ENCODE results near the gene CNTFR. TPM values are rescaled to one million over a fixed set of nuclear protein-coding genes. Genes with fewer than 3 reads are reported as not detected.
"Not testable (repeated sequence)": the region's sequence is repeated elsewhere in the genome, so short reads cannot be mapped to it uniquely, and the experiment has no call there.

The CNTFR gene
- polyA plus RNA-seq, 1 donor (not counting 4 experiments of a cell fraction or from before 2014, with no cell fraction given) = 0.42 TPM

DNA sequence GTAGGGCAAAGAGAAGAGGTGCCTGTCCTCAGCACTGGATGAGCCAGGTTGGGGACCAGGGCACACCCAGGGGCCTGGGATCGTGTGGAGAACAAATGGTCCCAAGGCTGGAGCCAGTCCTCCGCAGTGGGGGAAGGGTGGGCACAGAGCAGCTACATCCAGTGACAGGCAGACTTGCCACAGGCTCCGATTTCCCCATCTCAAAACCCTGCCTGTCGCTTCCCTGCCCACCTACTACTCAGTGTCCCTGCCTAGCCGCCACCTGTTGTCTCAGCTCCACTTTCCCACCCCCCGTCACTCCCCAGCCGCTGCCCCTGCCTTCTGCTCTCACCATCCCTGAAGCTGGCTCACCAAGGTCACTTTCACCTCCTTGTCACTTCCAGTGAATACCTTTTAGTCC lies 52.8 kb downstream of the CNTFR start:
- Histone ChIP-seq H3K4me2 (ENCODE audit: control insufficient read depth, extremely low read depth, insufficient read depth, low read depth, low read length) (no peak overlapping the region), H3K36me3 (ENCODE audit: control insufficient read depth in 2 of 2, extremely low read depth in 1 of 2, insufficient read depth in 2 of 2, low read length in 2 of 2) (no peaks in the 10 kb centered on the region), H3K9me3 (ENCODE audit: control insufficient read depth, low read depth, low read length) (no peaks in the 10 kb centered on the region), H3K79me2 (ENCODE audit: control insufficient read depth, insufficient read depth, low read length) (no peaks in the 10 kb centered on the region), H3K27ac (ENCODE audit: control insufficient read depth, insufficient read depth, low read length) (no peak overlapping the region), H3K9ac (ENCODE audit: control insufficient read depth, extremely low read depth, insufficient read depth, low read length) (no peak overlapping the region), H2AFZ (ENCODE audit: control insufficient read depth, low read length) (no peak overlapping the region), H3K9me1 (ENCODE audit: control insufficient read depth, extremely low read depth, insufficient read depth, low read length) (no peaks in the 10 kb centered on the region), H3K4me3 (ENCODE audit: control insufficient read depth in 2 of 3, extremely low read depth in 1 of 3, insufficient read depth in 2 of 3, low read depth in 1 of 3, low read length in 3 of 3) (no peak overlapping the region), H3K4me1 (ENCODE audit: control insufficient read depth, extremely low read depth, insufficient read depth, low read length) (peaks cover 8% of the 10 kb centered on the region), H4K20me1 (ENCODE audit: control insufficient read depth, extremely low read depth, insufficient read depth, low read length) (no peaks in the 10 kb centered on the region), H3K27me3 (ENCODE audit: control insufficient read depth, extremely low read depth, insufficient read depth, low read length) (peaks cover 6% of the 10 kb centered on the region)
- dilution Hi-C loops (cut with MboI; ENCODE audit: extremely low pct_ligation_motif_present, low sequenced_read_pairs) = no loop called here
- DNase-seq (ENCODE audit: low read depth, low spot score) = no peak
- TF ChIP-seq EZH2 (IDR thresholded peaks at IDR 0.05; ENCODE audit: low read length) = no peak
- TF ChIP-seq, protein P1, sequence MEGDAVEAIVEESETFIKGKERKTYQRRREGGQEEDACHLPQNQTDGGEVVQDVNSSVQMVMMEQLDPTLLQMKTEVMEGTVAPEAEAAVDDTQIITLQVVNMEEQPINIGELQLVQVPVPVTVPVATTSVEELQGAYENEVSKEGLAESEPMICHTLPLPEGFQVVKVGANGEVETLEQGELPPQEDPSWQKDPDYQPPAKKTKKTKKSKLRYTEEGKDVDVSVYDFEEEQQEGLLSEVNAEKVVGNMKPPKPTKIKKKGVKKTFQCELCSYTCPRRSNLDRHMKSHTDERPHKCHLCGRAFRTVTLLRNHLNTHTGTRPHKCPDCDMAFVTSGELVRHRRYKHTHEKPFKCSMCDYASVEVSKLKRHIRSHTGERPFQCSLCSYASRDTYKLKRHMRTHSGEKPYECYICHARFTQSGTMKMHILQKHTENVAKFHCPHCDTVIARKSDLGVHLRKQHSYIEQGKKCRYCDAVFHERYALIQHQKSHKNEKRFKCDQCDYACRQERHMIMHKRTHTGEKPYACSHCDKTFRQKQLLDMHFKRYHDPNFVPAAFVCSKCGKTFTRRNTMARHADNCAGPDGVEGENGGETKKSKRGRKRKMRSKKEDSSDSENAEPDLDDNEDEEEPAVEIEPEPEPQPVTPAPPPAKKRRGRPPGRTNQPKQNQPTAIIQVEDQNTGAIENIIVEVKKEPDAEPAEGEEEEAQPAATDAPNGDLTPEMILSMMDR (optimal IDR thresholded peaks at IDR 0.05 in 1 of 3, IDR thresholded peaks at IDR 0.05 in 1 of 3, conservative IDR thresholded peaks at IDR 0.05 in 1 of 3; ENCODE audit: extremely low read depth in 1 of 3, insufficient read depth in 2 of 3, low read length in 3 of 3) = no peak
- FAIRE-seq = no peak

DNA sequence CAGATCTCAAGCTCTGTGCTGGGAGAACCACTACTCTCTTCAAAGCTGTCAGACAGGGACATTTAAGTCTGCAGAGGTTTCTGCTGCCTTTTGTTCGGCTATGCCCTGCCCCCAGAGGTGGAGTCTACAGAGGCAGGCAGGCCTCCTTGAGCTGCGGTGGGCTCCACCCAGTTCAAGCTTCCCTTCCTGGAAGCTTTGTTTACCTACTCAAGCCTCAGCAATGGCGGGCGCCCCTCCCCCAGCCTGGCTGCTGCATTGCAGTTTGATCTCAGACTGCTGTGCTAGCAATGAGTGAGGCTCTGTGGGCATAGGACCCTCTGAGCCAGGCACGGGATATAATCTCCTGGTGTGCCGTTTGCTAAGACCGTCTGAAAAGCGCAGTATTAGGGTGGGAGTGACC lies 57.5 kb downstream of the CNTFR start:
- H3K9me3 ChIP-seq (ENCODE audit: control insufficient read depth, low read depth, low read length); H2AFZ ChIP-seq (ENCODE audit: control insufficient read depth, low read length); H4K20me1 ChIP-seq (ENCODE audit: control insufficient read depth, extremely low read depth, insufficient read depth, low read length); dilution Hi-C loops (cut with MboI; ENCODE audit: extremely low pct_ligation_motif_present, low sequenced_read_pairs); H3K9me1 ChIP-seq (ENCODE audit: control insufficient read depth, extremely low read depth, insufficient read depth, low read length); DNase-seq (ENCODE audit: low read depth, low spot score); H3K79me2 ChIP-seq (ENCODE audit: control insufficient read depth, insufficient read depth, low read length); H3K27ac ChIP-seq (ENCODE audit: control insufficient read depth, insufficient read depth, low read length); H3K27me3 ChIP-seq (ENCODE audit: control insufficient read depth, extremely low read depth, insufficient read depth, low read length); FAIRE-seq; H3K4me1 ChIP-seq (ENCODE audit: control insufficient read depth, extremely low read depth, insufficient read depth, low read length); H3K4me2 ChIP-seq (ENCODE audit: control insufficient read depth, extremely low read depth, insufficient read depth, low read depth, low read length); H3K4me3 ChIP-seq (ENCODE audit: control insufficient read depth in 2 of 3, extremely low read depth in 1 of 3, insufficient read depth in 2 of 3, low read depth in 1 of 3, low read length in 3 of 3); H3K9ac ChIP-seq (ENCODE audit: control insufficient read depth, extremely low read depth, insufficient read depth, low read length); H3K36me3 ChIP-seq (ENCODE audit: control insufficient read depth in 2 of 2, extremely low read depth in 1 of 2, insufficient read depth in 2 of 2, low read length in 2 of 2): not testable (repeated sequence)

DNA sequence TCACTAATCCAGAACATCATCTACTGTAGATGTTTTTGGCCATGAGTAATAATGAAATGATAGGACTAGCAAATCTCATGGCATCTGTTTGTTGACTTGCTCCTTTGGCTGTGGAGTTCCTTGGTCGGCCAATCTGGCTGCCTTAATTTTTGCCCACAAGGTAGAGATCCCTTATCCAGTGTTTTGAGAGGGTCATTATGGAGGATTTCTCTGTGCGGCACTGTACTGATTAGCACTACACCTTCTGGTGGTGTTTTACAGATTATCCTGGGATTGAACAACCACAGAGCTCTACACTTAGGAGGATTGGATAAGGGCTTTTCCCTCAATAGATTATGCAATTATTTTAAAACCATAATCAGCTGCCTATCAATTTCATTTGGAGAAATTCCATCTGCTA lies 63.5 kb downstream of the CNTFR start:
- no peak overlapping the region for H3K4me2 ChIP-seq (ENCODE audit: control insufficient read depth, extremely low read depth, insufficient read depth, low read depth, low read length)
- H3K79me2 ChIP-seq (ENCODE audit: control insufficient read depth, insufficient read depth, low read length) = no peaks in the 10 kb centered on the region
- no peaks in the 10 kb centered on the region for H3K9me1 ChIP-seq (ENCODE audit: control insufficient read depth, extremely low read depth, insufficient read depth, low read length)
- no peak overlapping the region for H2AFZ ChIP-seq (ENCODE audit: control insufficient read depth, low read length)
- peaks cover 5% of the 10 kb centered on the region for H3K4me1 ChIP-seq (ENCODE audit: control insufficient read depth, extremely low read depth, insufficient read depth, low read length)
- DNase-seq (ENCODE audit: low read depth, low spot score) (no peak), FAIRE-seq (no peak)
- H3K27me3 ChIP-seq (ENCODE audit: control insufficient read depth, extremely low read depth, insufficient read depth, low read length) = peaks cover 8% of the 10 kb centered on the region
- H3K9ac ChIP-seq (ENCODE audit: control insufficient read depth, extremely low read depth, insufficient read depth, low read length) = no peak overlapping the region
- no peak overlapping the region for H3K4me3 ChIP-seq (ENCODE audit: control insufficient read depth in 2 of 3, extremely low read depth in 1 of 3, insufficient read depth in 2 of 3, low read depth in 1 of 3, low read length in 3 of 3)
- H4K20me1 ChIP-seq (ENCODE audit: control insufficient read depth, extremely low read depth, insufficient read depth, low read length) = no peaks in the 10 kb centered on the region
- no peaks in the 10 kb centered on the region for H3K36me3 ChIP-seq (ENCODE audit: control insufficient read depth in 2 of 2, extremely low read depth in 1 of 2, insufficient read depth in 2 of 2, low read length in 2 of 2)
- no peak overlapping the region for H3K27ac ChIP-seq (ENCODE audit: control insufficient read depth, insufficient read depth, low read length)
- dilution Hi-C loops (cut with MboI; ENCODE audit: extremely low pct_ligation_motif_present, low sequenced_read_pairs) = no loop called here
- no peaks in the 10 kb centered on the region for H3K9me3 ChIP-seq (ENCODE audit: control insufficient read depth, low read depth, low read length)
- TF ChIP-seq EZH2 (IDR thresholded peaks at IDR 0.05; ENCODE audit: low read length) = no peak
- TF ChIP-seq, protein P1 (optimal IDR thresholded peaks at IDR 0.05 in 1 of 3, IDR thresholded peaks at IDR 0.05 in 1 of 3, conservative IDR thresholded peaks at IDR 0.05 in 1 of 3; ENCODE audit: extremely low read depth in 1 of 3, insufficient read depth in 2 of 3, low read length in 3 of 3) = no peak
